Right lobe of liver (tissue), 6 donors: Measurements from ENCODE around the gene DKKL1. TPM values are rescaled to one million over a fixed set of nuclear protein-coding genes. Genes with fewer than 3 reads are reported as not detected.

Source experiments
- ATAC-seq, 4 donors: fragments of 200-7000 bp; cut with Tn5 transposase; one replicate each; pipeline ENCODE4 v1.9.1; 2020; ENCODE audit warnings: mild to moderate bottlenecking in 4 of 4, moderate library complexity in 4 of 4
- DNase-seq, 3 donors: peaks; one replicate each; pipeline ENCODE4 v3.0.0-alpha.2; 2020
- H3K27ac ChIP-seq, 3 donors: fragments of 200-600 bp; one replicate each; pipeline ENCODE4 v1.8.0; 2022
- H3K27me3 ChIP-seq, 2 donors: fragments of 200-600 bp; one replicate each; pipeline ENCODE4 v1.8.0; 2022
- H3K36me3 ChIP-seq, 4 donors: fragments of 200-600 bp; sonication (generic) in 1 of 4; one replicate each; pipeline versions ENCODE4 v1.5.1 to v1.8.0; 2017 to 2022; ENCODE audit warnings: control low read depth in 1 of 4
- H3K4me1 ChIP-seq, 4 donors: fragments of 200-600 bp; sonication (generic) in 1 of 4; one replicate each; pipeline versions ENCODE4 v1.5.1 to v1.8.0; 2017 to 2022; ENCODE audit warnings: control low read depth in 1 of 4
- H3K4me3 ChIP-seq, 3 donors: fragments of 200-600 bp; one replicate each; pipeline ENCODE4 v1.8.0; 2022
- H3K9me3 ChIP-seq, 4 donors: fragments of 200-600 bp; sonication (generic) in 1 of 4; one replicate each; pipeline versions ENCODE4 v1.5.1 to v1.8.0; 2017 to 2022; ENCODE audit warnings: control low read depth in 1 of 4
- CTCF ChIP-seq, 4 donors: fragments of 200-600 bp in 3 of 4; fragments of 450-650 bp in 1 of 4; IDR thresholded peaks; one replicate each; pipeline versions ENCODE4 v1.5.1 to v1.8.0; 2016 to 2022; ENCODE audit warnings: antibody characterized with exemption in 4 of 4, mild to moderate bottlenecking in 2 of 4
- POLR2A ChIP-seq: fragments of 450-650 bp; IDR thresholded peaks from one replicate; pipeline ENCODE4 v1.6.1; 2017; ENCODE audit warnings: antibody characterized with exemption, mild to moderate bottlenecking
- WGBS: methylation state at CpG from one replicate; pipeline ENCODE4 v1.1.6; 2018; ENCODE audit warnings: low coverage, low lambda C conversion rate; ENCODE audit not compliant: insufficient coverage; ENCODE audit errors: missing lambda C conversion rate; 5-methylcytosine and 5-hydroxymethylcytosine counted together
- intact Hi-C, 2 donors: fragments of 100-400 bp; cut with DNase I; formaldehyde crosslinking; loops; one replicate each; pipeline versions ENCODE4 v1.11.2 to v1.14.1; 2022
- total RNA-seq, 6 experiments: library from RNA; depleted of rRNA in 2 of 6; stranded (reverse); fragments of >200 nt in 2 of 6; fragmentation: NEBNext Ultra II Directional in 3 of 6; extraction: Animal tissue kit (Norgen Biotek cat#: 25700) in 3 of 6; gene quantifications; one replicate each; pipeline versions ENCODE4 v1.1.0 to v1.2.4, GENCODE V29; 2016 to 2023
- donor health status: DM: no; HTN: yes; CAD: no.
- donor health status: DM: no; HTN: no; CAD: no.
- donor health status: DM: no; HTN: no; CAD: no.
- donor health status: DM: no; HTN: yes; CAD: no.
- donor health status: DM: no; HTN: yes; CAD: no.

Gene DKKL1
- total RNA-seq, 6 experiments from 2014 or later = not detected

GRCh38 chr19:49335784-49336481 is 27.7 kb upstream of the DKKL1 start:
- WGBS = 69% methylated on average over 7 of the region's 14 CpGs
- DNase-seq (peak in 1 of 3 donors; percentile 28), ATAC-seq (no peak)
- peak overlapping the region; percentile 6 to 24 (median 23) for H3K4me3 ChIP-seq
- H3K4me1 ChIP-seq = peaks cover 0 to 19% (median 6%) of the 10 kb centered on the region in 4 donors
- H3K27me3 ChIP-seq = no peaks in the 10 kb centered on the region
- H3K27ac ChIP-seq = peak overlapping the region in 1 of 3 donors; percentile 7
- intact Hi-C loops = no loop called here
- no peaks in the 10 kb centered on the region for H3K9me3 ChIP-seq
- TF ChIP-seq POLR2A (no peak), CTCF (IDR thresholded peaks at IDR 0.05) (no peak)
- no peaks in the 10 kb centered on the region for H3K36me3 ChIP-seq

GRCh38 chr19:49336482-49337266 is 27.0 kb upstream of the DKKL1 start:
- no peak overlapping the region for H3K4me3 ChIP-seq
- DNase-seq (peak in 1 of 3 donors; percentile 45), ATAC-seq (no peak)
- intact Hi-C loops = no loop called here
- H3K36me3 ChIP-seq = no peaks in the 10 kb centered on the region
- H3K27me3 ChIP-seq = no peaks in the 10 kb centered on the region
- no peak overlapping the region for H3K27ac ChIP-seq
- TF ChIP-seq CTCF (IDR thresholded peaks at IDR 0.05) (no peak), POLR2A (no peak)
- no peaks in the 10 kb centered on the region for H3K9me3 ChIP-seq
- peaks cover 0 to 15% (median 7%) of the 10 kb centered on the region in 4 donors for H3K4me1 ChIP-seq
- 72% methylated on average over 5 of the region's 10 CpGs for WGBS

GRCh38 chr19:49337267-49338022 is 26.2 kb upstream of the DKKL1 start:
- Histone ChIP-seq H3K27ac (no peak overlapping the region), H3K4me1 (peaks cover 0 to 8% (median 4%) of the 10 kb centered on the region in 4 donors), H3K27me3 (no peaks in the 10 kb centered on the region), H3K4me3 (no peak overlapping the region), H3K9me3 (no peaks in the 10 kb centered on the region), H3K36me3 (no peaks in the 10 kb centered on the region)
- intact Hi-C loops = no loop called here
- DNase-seq = no peak
- WGBS = 90% methylated on average over 9 of the region's 19 CpGs
- ATAC-seq = no peak
- no peak for TF ChIP-seq POLR2A
- TF ChIP-seq CTCF (IDR thresholded peaks at IDR 0.05) = no peak

- peak in 2 of 3 donors; percentile 32 to 54 for DNase-seq
- Histone ChIP-seq H3K4me3 (peak overlapping the region in 2 of 3 donors; percentile 56 to 67), H3K9me3 (no peaks in the 10 kb centered on the region), H3K27me3 (no peaks in the 10 kb centered on the region), H3K27ac (no peak overlapping the region), H3K36me3 (no peaks in the 10 kb centered on the region), H3K4me1 (peaks cover 0 to 8% (median 4%) of the 10 kb centered on the region in 4 donors)
- no peak for ATAC-seq
- TF ChIP-seq POLR2A = no peak
- TF ChIP-seq CTCF (IDR thresholded peaks at IDR 0.05) = no peak
- intact Hi-C loops = no loop called here
- 55% methylated on average over 9 of the region's 34 CpGs for WGBS
Measured at GRCh38 chr19:49338023-49338677, 25.5 kb upstream of the DKKL1 start.
